Gastroesophageal sphincter (tissue), 4 donors: ENCODE results near the gene CNNM4. TPM values are rescaled to one million over a fixed set of nuclear protein-coding genes. Genes with fewer than 3 reads are reported as not detected.
A peak's percentile ranks its signal among the peaks of the same experiment; 100 is the strongest.

Experiments used
- ATAC-seq: fragments of 150-250 bp; one replicate; pipeline ENCODE4 v1.9.1; 2016; ENCODE audit warnings: mild to moderate bottlenecking, moderate library complexity
- H3K27ac ChIP-seq, 4 donors: fragments of 200-600 bp; sonication (generic) in 3 of 4; 1 replicate in 3 of 4; 2 replicates in 1 of 4; pipeline ENCODE4 v1.5.1; 2016 to 2019
- H3K27me3 ChIP-seq: fragments of 200-600 bp; sonication (generic); one replicate; pipeline ENCODE4 v1.5.1; 2019
- H3K36me3 ChIP-seq, 2 donors: fragments of 200-600 bp; sonication (generic); one replicate each; pipeline ENCODE4 v1.5.1; 2019; ENCODE audit warnings: control low read depth in 1 of 2
- H3K4me1 ChIP-seq, 3 donors: fragments of 200-600 bp; sonication (generic); 1 replicate in 2 of 3; 2 replicates in 1 of 3; pipeline ENCODE4 v1.5.1; 2016 to 2019; ENCODE audit warnings: control low read depth in 2 of 3
- H3K4me3 ChIP-seq, 2 donors: fragments of 200-600 bp; sonication (generic); one replicate each; pipeline ENCODE4 v1.5.1; 2019; ENCODE audit warnings: mild to moderate bottlenecking in 1 of 2, moderate library complexity in 1 of 2
- H3K9me3 ChIP-seq, 3 donors: fragments of 200-600 bp; sonication (generic); one replicate each; pipeline ENCODE4 v1.5.1; 2017 to 2019; ENCODE audit warnings: control low read depth in 2 of 3
- CTCF ChIP-seq, 4 experiments: fragments of 200-600 bp in 2 of 4; fragments of 450-650 bp in 2 of 4; sonication (generic) in 1 of 4; IDR thresholded peaks; one replicate each; pipeline ENCODE4 v1.5.1; 2017 to 2019; ENCODE audit warnings: antibody characterized with exemption in 4 of 4, mild to moderate bottlenecking in 2 of 4, moderate library complexity in 2 of 4
- EP300 ChIP-seq: sonication (generic); formaldehyde crosslinking; IDR thresholded peaks from one replicate; pipeline ENCODE4 v1.6.1; 2017; ENCODE audit warnings: antibody characterized with exemption, mild to moderate bottlenecking
- POLR2A ChIP-seq, 2 donors: fragments of 450-650 bp; IDR thresholded peaks; one replicate each; pipeline ENCODE4 v1.6.1; 2017; ENCODE audit warnings: antibody characterized with exemption in 2 of 2, mild to moderate bottlenecking in 2 of 2, moderate library complexity in 1 of 2
- POLR2AphosphoS5 ChIP-seq: sonication (generic); formaldehyde crosslinking; IDR thresholded peaks from one replicate; pipeline ENCODE4 v1.6.1; 2017; ENCODE audit warnings: antibody characterized with exemption
- WGBS, 2 donors: methylation state at CpG; one replicate each; pipeline ENCODE4 v1.1.5; 2018; ENCODE audit warnings: low coverage in 1 of 2; 5-methylcytosine and 5-hydroxymethylcytosine counted together
- total RNA-seq, 4 donors: library from RNA; depleted of rRNA; stranded (reverse); fragments of >200 nt; gene quantifications; one replicate each; pipeline ENCODE4 v1.1.0, GENCODE V29; 2016

The CNNM4 gene
- total RNA-seq, 4 donors from 2014 or later, result 2.7 to 6.1 (median 5.5) TPM

- Histone ChIP-seq H3K27ac (no peak overlapping the region), H3K4me3 (no peak overlapping the region), H3K36me3 (peaks cover 0 to 61% of the 10 kb centered on the region in 2 donors), H3K9me3 (no peaks in the 10 kb centered on the region), H3K27me3 (no peaks in the 10 kb centered on the region), H3K4me1 (peaks cover 0 to 19% (median 0%) of the 10 kb centered on the region in 3 donors)
- 87% methylated on average over 3 of the region's 37 CpGs; no CpG with 5 or more reads in 1 of the 2 donors for WGBS, 2 donors
- TF ChIP-seq EP300 (no peak), POLR2AphosphoS5 (no peak), POLR2A (IDR thresholded peaks at IDR 0.05) (no peak), CTCF (IDR thresholded peaks at IDR 0.05) (no peak)
- peak; percentile 4 for ATAC-seq
Measured at GRCh38 chr2:96839875-96840850, 79.5 kb downstream of the CNNM4 start.

- H3K4me1 ChIP-seq, result peaks cover 0 to 35% (median 0%) of the 10 kb centered on the region in 3 donors
- no peak overlapping the region for H3K27ac ChIP-seq
- H3K36me3 ChIP-seq, result peaks cover 0 to 54% of the 10 kb centered on the region in 2 donors
- H3K4me3 ChIP-seq, result no peak overlapping the region
- no peak for ATAC-seq
- WGBS, 2 donors, result 58 to 73% methylated on average over 4 to 6 of the region's 16 CpGs
- no peaks in the 10 kb centered on the region for H3K9me3 ChIP-seq
- no peaks in the 10 kb centered on the region for H3K27me3 ChIP-seq
- TF ChIP-seq POLR2A (IDR thresholded peaks at IDR 0.05) (no peak), EP300 (no peak), CTCF (IDR thresholded peaks at IDR 0.05) (no peak), POLR2AphosphoS5 (no peak)
Measured at GRCh38 chr2:96841701-96842495, 81.2 kb downstream of the CNNM4 start.

GRCh38 chr2:96842600-96842999 lies 81.9 kb downstream of the CNNM4 start:
- Histone ChIP-seq H3K9me3 (no peaks in the 10 kb centered on the region), H3K27ac (no peak overlapping the region), H3K4me3 (no peak overlapping the region), H3K27me3 (no peaks in the 10 kb centered on the region), H3K4me1 (peaks cover 0 to 35% (median 0%) of the 10 kb centered on the region in 3 donors), H3K36me3 (peaks cover 0 to 54% of the 10 kb centered on the region in 2 donors)
- no peak for TF ChIP-seq CTCF (IDR thresholded peaks at IDR 0.05)
- no peak for TF ChIP-seq POLR2AphosphoS5
- TF ChIP-seq POLR2A (IDR thresholded peaks at IDR 0.05), result no peak
- no peak for TF ChIP-seq EP300
- no peak for ATAC-seq
- WGBS, 2 donors, result 80 to 100% methylated on average over 1 of the region's 7 CpGs

DNA sequence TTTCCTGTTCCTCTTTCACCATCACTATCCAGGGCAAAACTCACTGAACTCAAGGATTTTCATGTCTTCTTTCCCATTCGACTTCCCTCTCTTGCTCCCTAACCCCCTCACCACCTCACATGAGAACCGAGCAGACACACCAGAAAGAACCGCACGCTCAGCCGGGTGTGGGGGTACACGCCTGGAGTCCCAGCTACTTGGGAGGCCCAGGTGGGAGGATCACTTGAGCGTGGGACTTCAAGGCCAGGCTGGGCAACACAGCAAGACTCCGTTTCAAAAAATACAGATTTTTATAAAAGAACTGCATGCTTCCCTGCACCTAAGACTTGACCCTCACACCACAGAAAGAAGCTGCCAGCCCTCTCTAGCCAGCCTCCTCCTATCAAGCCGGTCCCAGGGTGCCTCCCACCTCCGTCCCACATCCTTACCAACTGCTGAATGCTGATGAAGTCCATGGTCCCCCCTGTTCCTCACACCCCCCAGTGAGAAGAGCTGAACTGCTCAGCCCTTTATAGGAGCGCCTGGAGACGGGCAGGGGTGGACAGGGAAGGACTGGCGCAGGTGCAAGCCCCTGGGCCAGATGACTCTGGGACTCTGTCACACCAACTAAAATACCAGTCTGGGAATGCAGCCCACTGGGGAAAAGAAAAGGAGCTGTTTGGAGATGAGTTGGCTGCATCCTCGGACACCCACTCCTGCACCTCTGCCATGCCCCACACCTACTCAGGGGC lies 83.0 kb downstream of the CNNM4 start, which contains the start of gene ANKRD23:
Gene ANKRD23, minus strand, starts transcription at position 484 of the 731 bp plus-strand sequence. Its CDS starts 29 bp downstream, at position 455.
- no peak for ATAC-seq
- Histone ChIP-seq H3K27me3 (no peaks in the 10 kb centered on the region), H3K4me3 (no peak within 1 kb of the TSS), H3K9me3 (no peaks in the 10 kb centered on the region), H3K4me1 (peaks cover 0 to 35% (median 0%) of the 10 kb centered on the region in 3 donors), H3K27ac (no peak within 1 kb of the TSS), H3K36me3 (peaks cover 0 to 56% of the 10 kb centered on the region in 2 donors)
- 79% methylated on average over 3 of the region's 14 CpGs; no CpG with 5 or more reads in 1 of the 2 donors for WGBS, 2 donors
- TF ChIP-seq POLR2A (IDR thresholded peaks at IDR 0.05), result no peak
- TF ChIP-seq POLR2AphosphoS5, result no peak
- no peak for TF ChIP-seq CTCF (IDR thresholded peaks at IDR 0.05)
- no peak for TF ChIP-seq EP300
